ENCODE measurements around the gene MCF2L. TPM values are rescaled to one million over a fixed set of nuclear protein-coding genes. Genes with fewer than 3 reads are reported as not detected.

The MCF2L gene
- total and polyA plus RNA-seq, 2 experiments from 2014 or later: 4.8 to 25.6 TPM

GRCh38 chr13:113058988-113059850 is 90.2 kb downstream of the MCF2L start:
- Mint-ChIP-seq H3K4me3 (no peak overlapping the region), H3K9me3 (no peaks in the 10 kb centered on the region), H3K36me3 (ENCODE audit: low read depth) (no peaks in the 10 kb centered on the region; the same call in 2 of the 3 replicates), H3K4me1 (peaks cover 6% of the 10 kb centered on the region), H3K27ac (no peak overlapping the region), H3K27me3 (ENCODE audit: insufficient read depth, low read depth, poor library complexity) (peaks cover 6% of the 10 kb centered on the region)
- H3K36me3 ChIP-seq (ENCODE audit: insufficient read depth): no peaks in the 10 kb centered on the region
- no peak overlapping the region for H3K4me2 ChIP-seq
- no peaks in the 10 kb centered on the region for H3K79me2 ChIP-seq (replicated peaks; ENCODE audit: insufficient read depth)
- H3K9me2 ChIP-seq (ENCODE audit: insufficient read depth): no peaks in the 10 kb centered on the region
- no peaks in the 10 kb centered on the region for H4K20me1 ChIP-seq (replicated peaks; ENCODE audit: insufficient read depth)
- H3K27me3 ChIP-seq (ENCODE audit: insufficient read depth): no peaks in the 10 kb centered on the region
- H3K4me1 ChIP-seq (ENCODE audit: insufficient read depth): no peaks in the 10 kb centered on the region
- no peak overlapping the region for H2AFZ ChIP-seq
- H3K27ac ChIP-seq (ENCODE audit: low read depth): no peak overlapping the region
- no peak for DNase-seq (ENCODE audit: low spot score)
- no peaks in the 10 kb centered on the region for H3F3A ChIP-seq (replicated peaks; ENCODE audit: low read depth)
- no peak for ATAC-seq
- H3K4me3 ChIP-seq: no peak overlapping the region
- no peak for TF ChIP-seq REST (IDR thresholded peaks at IDR 0.05; ENCODE audit: unreplicated experiment)
- no peak for TF ChIP-seq CREB1 (CRISPR knock-in tag; IDR thresholded peaks at IDR 0.05; ENCODE audit: low read depth)
- TF ChIP-seq POLR2AphosphoS5 (IDR thresholded peaks at IDR 0.05; ENCODE audit: low read depth): no peak
- TF ChIP-seq EZH2 (IDR thresholded peaks at IDR 0.05; ENCODE audit: low read depth, unreplicated experiment): no peak
- TF ChIP-seq ZNF462 (CRISPR knock-in tag; IDR thresholded peaks at IDR 0.05): no peak
